ENCODE results near the gene AVP. TPM values are rescaled to one million over a fixed set of nuclear protein-coding genes. Genes with fewer than 3 reads are reported as not detected.

AVP gene
- total RNA-seq, 1 experiment from 2014 or later = not detected

DNA sequence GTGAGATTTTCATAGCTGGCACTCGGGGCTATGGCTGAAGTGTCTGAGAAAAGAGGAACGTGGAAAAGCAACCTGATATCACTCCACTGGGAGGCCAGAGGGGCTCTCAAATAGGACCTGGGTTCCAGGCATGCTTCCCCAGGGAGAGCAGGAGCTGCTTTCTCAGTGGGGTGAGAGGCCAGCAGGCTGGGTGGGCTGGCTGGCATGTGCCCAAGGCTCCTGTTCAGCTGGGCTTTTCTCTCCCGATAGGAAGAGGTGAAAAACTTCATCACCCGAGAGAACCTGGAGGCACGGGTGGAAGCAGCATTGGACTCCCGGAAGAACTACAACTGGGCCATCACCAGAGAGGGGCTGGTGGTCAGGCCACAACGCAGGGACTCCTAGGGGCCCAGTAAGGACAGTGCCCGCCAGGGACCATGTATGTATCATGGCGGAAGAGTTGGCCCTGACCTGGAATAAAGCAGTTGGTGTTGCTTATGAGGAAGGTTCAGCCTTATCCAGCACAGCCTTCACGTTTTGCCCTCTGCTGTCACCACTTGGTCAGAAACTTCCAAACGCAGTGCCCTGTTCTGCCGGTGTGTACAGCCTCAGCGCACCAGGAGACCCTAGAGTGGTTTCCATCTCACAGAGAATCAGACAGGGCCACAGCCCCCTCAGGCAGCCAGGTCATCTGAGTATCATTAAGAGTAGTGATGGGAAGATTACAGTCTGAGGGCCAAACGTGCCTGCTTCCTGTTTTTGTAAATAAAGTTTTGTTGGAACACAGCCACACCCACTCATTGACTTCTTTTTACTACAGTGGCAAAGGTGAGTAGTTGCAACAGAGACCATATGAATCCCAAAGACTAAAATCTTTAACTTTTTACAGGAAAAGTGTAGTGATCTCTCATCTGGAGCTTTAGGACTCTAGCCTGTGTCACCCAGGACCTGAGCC lies 36.8 kb downstream of the AVP start:
- no peak for DNase-seq (ENCODE audit: low read depth)

GRCh38 chr20:3046677-3047462 lies 37.7 kb downstream of the AVP start:
- peak; percentile 20 for DNase-seq (ENCODE audit: low read depth)

- peak; percentile 93 for DNase-seq (ENCODE audit: low read depth)
These were observed 38.5 kb downstream of the AVP start, which contains the start of gene MRPS26 for GRCh38 chr20:3045816-3046676. MRPS26 (plus strand) TSS chr20:3046052; CDS start chr20:3046069, 17 bp downstream.

- DNase-seq (ENCODE audit: low read depth) = peak; percentile 84
These were observed 39.3 kb downstream of the AVP start for GRCh38 chr20:3045042-3045815.

DNA sequence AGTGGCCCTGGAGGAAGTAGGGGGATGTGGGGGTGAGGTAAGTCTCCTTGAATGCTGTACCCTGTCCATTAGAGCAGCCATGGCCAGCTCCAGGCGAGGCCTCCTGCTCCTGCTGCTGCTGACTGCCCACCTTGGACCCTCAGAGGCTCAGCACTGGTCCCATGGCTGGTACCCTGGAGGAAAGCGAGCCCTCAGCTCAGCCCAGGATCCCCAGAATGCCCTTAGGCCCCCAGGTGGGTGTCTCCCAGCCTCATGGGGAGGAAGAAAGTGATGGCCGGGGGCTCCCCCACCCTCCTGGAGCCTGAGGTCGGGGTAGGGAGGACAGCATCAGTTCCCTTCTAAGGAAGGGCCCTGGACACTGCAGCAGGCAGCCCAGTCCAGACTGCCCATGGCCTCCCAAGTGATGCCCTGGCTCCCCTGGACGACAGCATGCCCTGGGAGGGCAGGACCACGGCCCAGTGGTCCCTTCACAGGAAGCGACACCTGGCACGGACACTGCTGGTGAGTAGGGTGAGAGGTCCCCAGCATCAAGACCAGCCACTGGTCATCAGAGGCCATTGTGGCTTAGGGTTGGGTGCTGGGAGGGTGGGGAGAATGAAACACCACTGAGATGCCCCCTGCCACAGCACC lies 40.1 kb downstream of the AVP start:
- DNase-seq (ENCODE audit: low read depth) = no peak

DNA sequence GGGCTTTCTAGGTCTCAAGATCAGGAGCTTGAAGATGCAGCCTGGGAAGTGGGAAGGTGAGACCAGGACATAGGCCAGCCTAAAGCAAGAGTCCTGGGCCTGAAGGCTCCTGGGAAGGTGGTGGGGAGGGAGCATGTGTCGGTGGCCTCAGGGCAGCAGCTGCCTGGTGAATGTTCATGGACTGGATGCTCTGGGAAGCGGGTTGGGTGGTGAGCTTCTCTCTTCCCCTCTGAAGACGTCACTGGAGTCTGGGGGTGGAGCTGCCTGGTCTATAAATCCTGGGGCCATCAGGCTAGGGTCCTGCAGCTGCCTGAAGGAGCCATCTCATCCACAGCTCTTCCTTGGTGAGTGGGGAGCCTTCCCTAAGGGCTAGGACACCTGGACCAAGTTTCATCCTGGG lies 41.2 kb downstream of the AVP start, which contains the start of gene GNRH2:
GNRH2 (plus strand) TSS at position 301 of the 400 bp plus-strand sequence. CDS start 793 bp downstream, outside the sequence.
- no peak for DNase-seq (ENCODE audit: low read depth)

GRCh38 chr20:3042625-3043024 lies 41.9 kb downstream of the AVP start:
- DNase-seq (ENCODE audit: low read depth) = no peak

- no peak for DNase-seq (ENCODE audit: low read depth)
These were observed 42.6 kb downstream of the AVP start for GRCh38 chr20:3041854-3042409.

GRCh38 chr20:3040086-3040485 lies 44.4 kb downstream of the AVP start:
- no peak for DNase-seq (ENCODE audit: low read depth)

- DNase-seq (ENCODE audit: low read depth) = no peak
These were observed 45.1 kb downstream of the AVP start for GRCh38 chr20:3039426-3039825.

DNA sequence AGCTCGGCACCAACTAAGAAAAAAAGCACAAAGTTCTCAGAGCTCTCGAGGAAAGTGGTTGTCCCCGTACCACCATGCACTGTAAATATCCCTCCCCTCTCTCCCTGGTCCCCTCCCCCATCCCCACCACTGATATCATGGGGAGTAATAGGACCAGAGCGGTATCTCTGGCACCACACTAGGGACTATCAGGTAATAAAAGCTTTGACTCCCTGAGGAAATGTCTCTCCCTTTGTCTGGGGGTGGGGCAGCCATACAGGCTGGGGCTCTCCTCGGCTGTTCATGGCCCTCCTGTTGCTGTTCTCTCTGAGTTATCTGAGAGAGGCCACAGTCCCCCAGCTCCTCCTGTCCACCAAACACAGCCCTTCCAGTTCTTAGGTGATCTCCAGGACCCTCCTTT lies 46.1 kb downstream of the AVP start:
- no peak for DNase-seq (ENCODE audit: low read depth)

GRCh38 chr20:3037654-3038053 lies 46.9 kb downstream of the AVP start:
- DNase-seq (ENCODE audit: low read depth) = no peak

GRCh38 chr20:3032624-3033023 lies 51.9 kb downstream of the AVP start:
- no peak for DNase-seq (ENCODE audit: low read depth)

Other genes with a start within 250 kb of the AVP start
- 15.6 and 38.5 TPM in 2 replicates for gene PCED1A, start 244.1 kb downstream of the AVP start, total RNA-seq (2014; rRNA removed; shearing (Covaris generic))
- 42.4 and 56.7 TPM in 2 replicates for gene VPS16, start 244.0 kb downstream of the AVP start, total RNA-seq (2014; rRNA removed; shearing (Covaris generic))
- 50.2 and 55.2 TPM in 2 replicates for gene PTPRA, start 211.2 kb downstream of the AVP start, total RNA-seq (2014; rRNA removed; shearing (Covaris generic))
- gene GNRH2, start 41.1 kb downstream of the AVP start, total RNA-seq (2014; rRNA removed; shearing (Covaris generic)) = not detected in 2 replicates
- gene MRPS26, start 38.7 kb downstream of the AVP start, total RNA-seq (2014; rRNA removed; shearing (Covaris generic)) = 82.8 and 98.3 TPM in 2 replicates
- not detected in 2 replicates for gene OXT, start 13.1 kb downstream of the AVP start, total RNA-seq (2014; rRNA removed; shearing (Covaris generic))
- 28.9 and 29.1 TPM in 2 replicates for gene FASTKD5, start 75.1 kb upstream of the AVP start, total RNA-seq (2014; rRNA removed; shearing (Covaris generic))
- 5.0 and 7.5 TPM in 2 replicates for gene UBOX5, start 75.1 kb upstream of the AVP start, total RNA-seq (2014; rRNA removed; shearing (Covaris generic))
- 3.0 and 8.2 TPM in 2 replicates for gene LZTS3, start 88.8 kb upstream of the AVP start, total RNA-seq (2014; rRNA removed; shearing (Covaris generic))
- 58.3 and 79.5 TPM in 2 replicates for gene DDRGK1, start 120.0 kb upstream of the AVP start, total RNA-seq (2014; rRNA removed; shearing (Covaris generic))
- 56.5 and 80.9 TPM in 2 replicates for gene ITPA, start 124.8 kb upstream of the AVP start, total RNA-seq (2014; rRNA removed; shearing (Covaris generic))
- 0.54 and 1.2 TPM in 2 replicates for gene SLC4A11, start 154.5 kb upstream of the AVP start, total RNA-seq (2014; rRNA removed; shearing (Covaris generic))